Trophoblast cell (in vitro differentiated cells and primary cell): ENCODE measurements around the gene C9orf50.

Experiments used
- DNase-seq, 2 donors: peaks; one replicate each; pipeline ENCODE4 v3.0.0-alpha.2; 2016
- H2AFZ ChIP-seq: 2 replicates; pipeline ENCODE4 v1.6.1; 2013; ENCODE audit warnings: low read length, moderate library complexity, mild to moderate bottlenecking; ENCODE audit not compliant: insufficient read depth, poor library complexity
- H2AK5ac ChIP-seq: 2 replicates; pipeline ENCODE4 v1.6.1; 2013; ENCODE audit warnings: mild to moderate bottlenecking, low read length
- H2BK120ac ChIP-seq: 2 replicates; pipeline ENCODE4 v1.6.1; 2013; ENCODE audit warnings: low read length, mild to moderate bottlenecking, moderate library complexity; ENCODE audit not compliant: insufficient read depth, poor library complexity
- H2BK12ac ChIP-seq: 2 replicates; pipeline ENCODE4 v1.6.1; 2013; ENCODE audit warnings: mild to moderate bottlenecking, low read length, moderate library complexity
- H2BK5ac ChIP-seq: 2 replicates; pipeline ENCODE4 v1.6.1; 2013; ENCODE audit warnings: low read length, low read depth, moderate library complexity, mild to moderate bottlenecking; ENCODE audit not compliant: poor library complexity
- H3K14ac ChIP-seq: 2 replicates; pipeline ENCODE4 v1.6.1; 2013; ENCODE audit warnings: mild to moderate bottlenecking, low read length
- H3K18ac ChIP-seq: 2 replicates; pipeline ENCODE4 v1.6.1; 2013; ENCODE audit warnings: mild to moderate bottlenecking, low read length
- H3K23ac ChIP-seq: 2 replicates; pipeline ENCODE4 v1.6.1; 2013; ENCODE audit warnings: low read length
- H3K27ac ChIP-seq: 2 replicates; pipeline ENCODE4 v1.5.1; 2013; ENCODE audit warnings: low read depth, mild to moderate bottlenecking, inconsistent platforms, low read length, moderate library complexity
- H3K27me3 ChIP-seq: 2 replicates; pipeline ENCODE4 v1.6.1; 2013; ENCODE audit warnings: inconsistent platforms, mild to moderate bottlenecking, low read length, moderate library complexity; ENCODE audit not compliant: insufficient read depth
- H3K36me3 ChIP-seq, 2 experiments: 1 replicate in 1 of 2; 2 replicates in 1 of 2; pipeline ENCODE4 v1.6.1; 2013; ENCODE audit warnings: low read length in 2 of 2, mild to moderate bottlenecking in 2 of 2, moderate library complexity in 1 of 2; ENCODE audit not compliant: insufficient read depth in 2 of 2, control insufficient read depth in 1 of 2
- H3K4ac ChIP-seq: 2 replicates; pipeline ENCODE4 v1.6.1; 2013; ENCODE audit warnings: low read depth, mild to moderate bottlenecking, low read length, moderate library complexity
- H3K4me1 ChIP-seq, 2 experiments: 1 replicate in 1 of 2; 2 replicates in 1 of 2; pipeline ENCODE4 v1.6.1; 2013; ENCODE audit warnings: low read length in 2 of 2, mild to moderate bottlenecking in 2 of 2, moderate library complexity in 1 of 2; ENCODE audit not compliant: insufficient read depth in 2 of 2, control insufficient read depth in 1 of 2
- H3K4me2 ChIP-seq: 2 replicates; pipeline ENCODE4 v1.6.1; 2013; ENCODE audit warnings: inconsistent platforms, mild to moderate bottlenecking, low read length, moderate library complexity
- H3K4me3 ChIP-seq: 2 replicates; pipeline ENCODE4 v1.5.1; 2013; ENCODE audit warnings: mild to moderate bottlenecking, low read depth, low read length, inconsistent platforms
- H3K79me1 ChIP-seq: one replicate; pipeline ENCODE4 v1.6.1; 2013; ENCODE audit warnings: low read length
- H3K79me2 ChIP-seq: 2 replicates; pipeline ENCODE4 v1.6.1; 2013; ENCODE audit warnings: low read length, mild to moderate bottlenecking; ENCODE audit not compliant: control insufficient read depth, insufficient read depth, poor library complexity
- H3K9ac ChIP-seq: 2 replicates; pipeline ENCODE4 v1.6.1; 2013; ENCODE audit warnings: mild to moderate bottlenecking, low read length
- H3K9me3 ChIP-seq: 2 replicates; pipeline ENCODE4 v1.6.1; 2013; ENCODE audit warnings: low read depth, mild to moderate bottlenecking, control low read depth, inconsistent platforms, low read length; ENCODE audit not compliant: insufficient read depth
- H4K12ac ChIP-seq: 2 replicates; pipeline ENCODE4 v1.6.1; 2013; ENCODE audit warnings: low read depth, mild to moderate bottlenecking, low read length, moderate library complexity
- H4K8ac ChIP-seq: 2 replicates; pipeline ENCODE4 v1.6.1; 2013; ENCODE audit warnings: low read depth, mild to moderate bottlenecking, low read length, moderate library complexity
- H4K91ac ChIP-seq: one replicate; pipeline ENCODE4 v1.6.1; 2013; ENCODE audit warnings: low read depth, mild to moderate bottlenecking, low read length, moderate library complexity
- whole genome bisulfite sequencing: extraction: QIAGEN DNeasy Blood & Tissue Kit; methylation state at CpG from one replicate; pipeline ENCODE4 v1.1.7; 2013; ENCODE audit warnings: missing lambda C conversion rate; ENCODE audit not compliant: insufficient read length, insufficient coverage; ENCODE audit errors: extremely low coverage; 5-methylcytosine and 5-hydroxymethylcytosine counted together

The C9orf50 gene

GRCh38 chr9:129567842-129568559 is 52.9 kb downstream of the C9orf50 start:
- Histone ChIP-seq H3K27me3 (no peaks in the 10 kb centered on the region), H4K12ac (peak overlapping the region; percentile 49), H3K36me3 (no peaks in the 10 kb centered on the region), H2BK12ac (peak overlapping the region; percentile 27), H3K9ac (no peak overlapping the region), H3K79me1 (peaks cover 32% of the 10 kb centered on the region), H3K4me2 (peak overlapping the region; percentile 87), H3K4ac (peak overlapping the region; percentile 44), H3K23ac (no peak overlapping the region), H3K27ac (no peak overlapping the region), H4K91ac (peak overlapping the region; percentile 65), H2BK5ac (peak overlapping the region; percentile 63), H3K18ac (peak overlapping the region; percentile 21), H2AFZ (peak overlapping the region; percentile 49), H4K8ac (peak overlapping the region; percentile 87), H2AK5ac (peak overlapping the region; percentile 51), H3K4me1 (peaks cover 28% of the 10 kb centered on the region in 2 experiments), H3K79me2 (peaks cover 4% of the 10 kb centered on the region), H2BK120ac (peak overlapping the region; percentile 75), H3K4me3 (peak overlapping the region; percentile 49), H3K9me3 (no peaks in the 10 kb centered on the region), H3K14ac (peak overlapping the region; percentile 74)
- DNase-seq: peak in 1 of 2 donors; percentile 45
- WGBS: no CpG with 5 or more reads among the region's 27 CpGs

DNA sequence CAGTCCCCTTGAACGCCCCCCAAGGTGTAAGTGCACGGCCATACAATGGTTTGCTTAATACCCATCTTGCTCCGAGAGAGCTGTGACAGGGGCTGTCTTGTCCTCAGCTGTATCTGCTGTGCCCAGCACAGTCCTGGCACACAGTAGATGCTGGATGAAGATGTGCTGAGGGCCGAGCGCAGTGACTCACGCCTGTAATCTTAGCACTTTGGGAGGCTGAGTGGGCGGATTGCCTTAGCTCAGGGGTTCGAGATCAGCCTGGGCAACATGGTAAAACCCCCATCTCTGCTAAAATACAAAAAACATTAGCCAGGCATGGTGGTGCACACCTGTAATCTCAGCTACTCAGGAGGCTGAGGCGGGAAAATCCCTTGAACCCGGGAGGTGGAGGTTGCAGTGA is 53.6 kb downstream of the C9orf50 start:
- Histone ChIP-seq H3K18ac (no peak overlapping the region), H3K4me2 (no peak overlapping the region), H3K4me1 (peaks cover 28% of the 10 kb centered on the region in 2 experiments), H3K9ac (no peak overlapping the region), H2BK5ac (no peak overlapping the region), H3K9me3 (no peaks in the 10 kb centered on the region), H3K23ac (no peak overlapping the region), H3K27me3 (no peaks in the 10 kb centered on the region), H2BK120ac (no peak overlapping the region), H4K91ac (no peak overlapping the region), H3K79me2 (peaks cover 4% of the 10 kb centered on the region), H3K27ac (no peak overlapping the region), H2BK12ac (peak overlapping the region; percentile 58), H3K4me3 (no peak overlapping the region), H3K79me1 (peaks cover 32% of the 10 kb centered on the region), H4K8ac (no peak overlapping the region), H3K36me3 (no peaks in the 10 kb centered on the region), H4K12ac (no peak overlapping the region), H3K14ac (peak overlapping the region; percentile 40), H3K4ac (no peak overlapping the region), H2AFZ (no peak overlapping the region), H2AK5ac (peak overlapping the region; percentile 85)
- no peak for DNase-seq
- no CpG with 5 or more reads among the region's 10 CpGs for WGBS

GRCh38 chr9:129566563-129567266 is 54.2 kb downstream of the C9orf50 start:
- Histone ChIP-seq H3K79me1 (peaks cover 32% of the 10 kb centered on the region), H3K27ac (no peak overlapping the region), H3K4me3 (no peak overlapping the region), H3K4ac (no peak overlapping the region), H3K27me3 (no peaks in the 10 kb centered on the region), H3K9me3 (no peaks in the 10 kb centered on the region), H2AK5ac (peak overlapping the region; percentile 37), H2BK12ac (no peak overlapping the region), H3K14ac (no peak overlapping the region), H4K91ac (no peak overlapping the region), H3K9ac (no peak overlapping the region), H3K4me2 (no peak overlapping the region), H2AFZ (no peak overlapping the region), H3K79me2 (peaks cover 4% of the 10 kb centered on the region), H3K36me3 (no peaks in the 10 kb centered on the region), H2BK5ac (no peak overlapping the region), H4K12ac (no peak overlapping the region), H4K8ac (no peak overlapping the region), H2BK120ac (no peak overlapping the region), H3K4me1 (peaks cover 28% of the 10 kb centered on the region in 2 experiments), H3K18ac (no peak overlapping the region), H3K23ac (no peak overlapping the region)
- no peak for DNase-seq
- no CpG with 5 or more reads among the region's 25 CpGs for WGBS

DNA sequence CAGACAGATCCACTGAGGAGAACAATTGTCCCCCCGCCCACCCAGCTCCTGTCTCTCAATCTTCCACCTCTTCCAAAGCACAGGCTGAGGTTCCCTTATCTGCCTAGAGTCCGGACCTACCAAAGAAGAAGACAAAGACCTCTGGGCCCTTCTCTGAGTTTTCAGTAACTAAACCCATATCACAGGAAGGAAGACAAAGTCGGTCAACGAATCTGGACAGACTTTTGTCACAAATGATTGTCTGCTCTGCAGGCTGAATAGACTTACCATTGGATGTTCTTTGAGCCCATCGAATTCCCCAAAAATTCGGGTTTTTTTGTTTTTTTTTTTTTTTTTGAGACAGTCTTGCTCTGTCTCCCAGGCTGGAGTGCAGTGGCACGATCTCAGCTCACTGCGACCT is 58.0 kb downstream of the C9orf50 start:
- H2BK120ac ChIP-seq: no peak overlapping the region
- no peak overlapping the region for H4K91ac ChIP-seq
- H3K36me3 ChIP-seq: no peaks in the 10 kb centered on the region
- H3K79me1 ChIP-seq: peaks cover 16% of the 10 kb centered on the region
- H2AK5ac ChIP-seq: no peak overlapping the region
- no peak overlapping the region for H2AFZ ChIP-seq
- no peak overlapping the region for H3K4me2 ChIP-seq
- H3K9ac ChIP-seq: no peak overlapping the region
- no peak overlapping the region for H3K4ac ChIP-seq
- H3K23ac ChIP-seq: no peak overlapping the region
- no peak overlapping the region for H2BK5ac ChIP-seq
- H3K9me3 ChIP-seq: no peaks in the 10 kb centered on the region
- WGBS: no CpG with 5 or more reads among the region's 8 CpGs
- no peaks in the 10 kb centered on the region for H3K79me2 ChIP-seq
- no peak overlapping the region for H3K18ac ChIP-seq
- H3K14ac ChIP-seq: no peak overlapping the region
- no peak for DNase-seq
- no peak overlapping the region for H3K4me3 ChIP-seq
- no peaks in the 10 kb centered on the region for H3K27me3 ChIP-seq
- H4K12ac ChIP-seq: no peak overlapping the region
- H3K27ac ChIP-seq: no peak overlapping the region
- H3K4me1 ChIP-seq: peaks cover 15 to 17% of the 10 kb centered on the region in 2 experiments
- H4K8ac ChIP-seq: no peak overlapping the region
- H2BK12ac ChIP-seq: no peak overlapping the region
